ENCODE data around the gene KCNJ3.

The KCNJ3 gene

DNA sequence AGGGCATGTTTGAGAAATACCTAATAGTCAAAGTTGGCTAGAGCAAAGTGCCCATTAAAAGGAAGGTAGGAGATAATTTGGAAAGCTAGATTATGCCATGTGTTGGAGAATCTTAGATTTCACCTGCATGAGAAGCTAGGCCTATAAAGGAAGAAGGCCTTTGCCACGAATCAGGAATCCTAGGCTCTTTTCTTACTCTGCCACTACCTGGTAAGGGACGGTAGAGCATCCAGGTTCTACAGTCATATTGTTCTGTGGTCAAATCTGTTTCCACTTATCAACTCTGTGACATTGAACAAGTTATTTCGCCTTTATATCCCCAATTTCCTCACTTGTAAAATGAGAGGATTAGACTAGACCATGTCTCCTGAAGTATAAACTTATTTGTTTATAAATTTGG is 3.6 kb upstream of the KCNJ3 start:
- no peak for ATAC-seq
- TF ChIP-seq ISL1 (CRISPR knock-in tag; IDR thresholded peaks at IDR 0.05) (no peak), ZFP3 (CRISPR knock-in tag; IDR thresholded peaks at IDR 0.05) (no peak), ARNTL (CRISPR knock-in tag; IDR thresholded peaks at IDR 0.05; ENCODE audit: borderline replicate concordance, low read depth) (no peak)

DNA sequence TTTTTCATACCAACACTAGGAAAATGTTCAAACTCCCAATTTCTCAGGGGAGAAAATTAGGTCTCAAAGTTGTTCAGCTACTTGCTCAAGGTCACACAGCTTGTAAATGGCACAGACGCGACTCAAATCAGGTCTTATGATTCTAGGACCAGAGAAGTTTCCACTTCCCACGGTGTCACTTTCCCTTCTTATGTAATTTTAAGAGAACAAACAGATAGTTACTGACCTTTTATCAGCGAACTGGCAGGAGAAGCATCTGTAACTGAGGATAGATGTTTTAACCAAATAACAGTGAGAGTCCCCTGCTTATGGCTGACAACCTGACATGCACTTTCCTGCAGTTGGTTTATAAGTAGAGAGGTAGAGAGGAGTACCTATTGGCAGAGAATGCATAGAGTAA is 2.1 kb upstream of the KCNJ3 start:
- ATAC-seq: no peak

DNA sequence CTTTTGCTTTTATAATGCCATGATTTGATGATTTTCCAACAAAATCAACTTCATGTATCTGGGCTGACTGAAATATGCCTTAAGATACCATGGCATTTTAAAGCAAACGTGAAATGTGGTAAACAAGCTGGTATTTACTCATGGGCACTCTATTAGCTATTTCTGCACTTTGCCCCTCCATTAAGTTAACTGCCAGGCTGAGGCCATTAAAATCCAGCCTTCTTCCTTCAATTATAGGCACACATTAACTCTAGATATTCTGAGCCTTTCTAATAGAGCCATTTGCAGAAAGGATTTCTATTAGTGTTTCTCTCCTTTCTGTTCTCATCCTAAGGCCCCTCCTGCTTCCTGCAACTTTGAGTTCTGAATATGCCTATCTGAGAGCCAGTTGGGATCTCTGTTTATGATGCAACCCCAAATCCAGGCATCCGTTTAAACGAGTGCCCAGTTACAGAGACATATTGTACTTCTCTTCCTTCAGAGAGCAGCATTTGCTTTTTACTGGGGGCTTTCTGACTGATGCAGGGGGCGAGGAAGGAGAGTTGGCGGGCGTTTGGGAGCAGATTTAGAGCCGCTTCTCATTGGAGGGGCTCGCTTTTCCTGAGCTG is 1.6 kb upstream of the KCNJ3 start:
- no peak for TF ChIP-seq ISL1 (CRISPR knock-in tag; IDR thresholded peaks at IDR 0.05)
- TF ChIP-seq, protein P1, sequence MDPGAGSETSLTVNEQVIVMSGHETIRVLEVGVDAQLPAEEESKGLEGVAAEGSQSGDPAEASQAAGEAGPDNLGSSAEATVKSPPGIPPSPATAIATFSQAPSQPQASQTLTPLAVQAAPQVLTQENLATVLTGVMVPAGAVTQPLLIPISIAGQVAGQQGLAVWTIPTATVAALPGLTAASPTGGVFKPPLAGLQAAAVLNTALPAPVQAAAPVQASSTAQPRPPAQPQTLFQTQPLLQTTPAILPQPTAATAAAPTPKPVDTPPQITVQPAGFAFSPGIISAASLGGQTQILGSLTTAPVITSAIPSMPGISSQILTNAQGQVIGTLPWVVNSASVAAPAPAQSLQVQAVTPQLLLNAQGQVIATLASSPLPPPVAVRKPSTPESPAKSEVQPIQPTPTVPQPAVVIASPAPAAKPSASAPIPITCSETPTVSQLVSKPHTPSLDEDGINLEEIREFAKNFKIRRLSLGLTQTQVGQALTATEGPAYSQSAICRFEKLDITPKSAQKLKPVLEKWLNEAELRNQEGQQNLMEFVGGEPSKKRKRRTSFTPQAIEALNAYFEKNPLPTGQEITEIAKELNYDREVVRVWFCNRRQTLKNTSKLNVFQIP (CRISPR knock-in tag; IDR thresholded peaks at IDR 0.05; ENCODE audit: borderline replicate concordance, low read depth): no peak
- no peak for TF ChIP-seq ZC3H10 (CRISPR knock-in tag; IDR thresholded peaks at IDR 0.05)
- no peak for TF ChIP-seq ZNF565 (CRISPR knock-in tag; conservative IDR thresholded peaks at IDR 0.05; ENCODE audit: low read depth)
- no peak for TF ChIP-seq PPARA (CRISPR knock-in tag; IDR thresholded peaks at IDR 0.05; ENCODE audit: borderline replicate concordance)
- TF ChIP-seq BACH2 (CRISPR knock-in tag; IDR thresholded peaks at IDR 0.05; ENCODE audit: borderline replicate concordance): no peak
- TF ChIP-seq, protein P2, sequence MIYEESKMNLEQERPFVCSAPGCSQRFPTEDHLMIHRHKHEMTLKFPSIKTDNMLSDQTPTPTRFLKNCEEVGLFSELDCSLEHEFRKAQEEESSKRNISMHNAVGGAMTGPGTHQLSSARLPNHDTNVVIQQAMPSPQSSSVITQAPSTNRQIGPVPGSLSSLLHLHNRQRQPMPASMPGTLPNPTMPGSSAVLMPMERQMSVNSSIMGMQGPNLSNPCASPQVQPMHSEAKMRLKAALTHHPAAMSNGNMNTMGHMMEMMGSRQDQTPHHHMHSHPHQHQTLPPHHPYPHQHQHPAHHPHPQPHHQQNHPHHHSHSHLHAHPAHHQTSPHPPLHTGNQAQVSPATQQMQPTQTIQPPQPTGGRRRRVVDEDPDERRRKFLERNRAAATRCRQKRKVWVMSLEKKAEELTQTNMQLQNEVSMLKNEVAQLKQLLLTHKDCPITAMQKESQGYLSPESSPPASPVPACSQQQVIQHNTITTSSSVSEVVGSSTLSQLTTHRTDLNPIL (CRISPR knock-in tag; IDR thresholded peaks at IDR 0.05; ENCODE audit: low read depth): no peak
- no peak for TF ChIP-seq SNAI2 (CRISPR knock-in tag; IDR thresholded peaks at IDR 0.05)
- TF ChIP-seq ZFP3 (CRISPR knock-in tag; IDR thresholded peaks at IDR 0.05): no peak
- no peak for TF ChIP-seq RARB (CRISPR knock-in tag; IDR thresholded peaks at IDR 0.05)
- TF ChIP-seq ZFP30 (CRISPR knock-in tag; IDR thresholded peaks at IDR 0.05): no peak
- no peak for TF ChIP-seq GLIS3 (CRISPR knock-in tag; IDR thresholded peaks at IDR 0.05)
- TF ChIP-seq TOX (CRISPR knock-in tag; IDR thresholded peaks at IDR 0.05; ENCODE audit: borderline replicate concordance): no peak
- TF ChIP-seq, protein P3, sequence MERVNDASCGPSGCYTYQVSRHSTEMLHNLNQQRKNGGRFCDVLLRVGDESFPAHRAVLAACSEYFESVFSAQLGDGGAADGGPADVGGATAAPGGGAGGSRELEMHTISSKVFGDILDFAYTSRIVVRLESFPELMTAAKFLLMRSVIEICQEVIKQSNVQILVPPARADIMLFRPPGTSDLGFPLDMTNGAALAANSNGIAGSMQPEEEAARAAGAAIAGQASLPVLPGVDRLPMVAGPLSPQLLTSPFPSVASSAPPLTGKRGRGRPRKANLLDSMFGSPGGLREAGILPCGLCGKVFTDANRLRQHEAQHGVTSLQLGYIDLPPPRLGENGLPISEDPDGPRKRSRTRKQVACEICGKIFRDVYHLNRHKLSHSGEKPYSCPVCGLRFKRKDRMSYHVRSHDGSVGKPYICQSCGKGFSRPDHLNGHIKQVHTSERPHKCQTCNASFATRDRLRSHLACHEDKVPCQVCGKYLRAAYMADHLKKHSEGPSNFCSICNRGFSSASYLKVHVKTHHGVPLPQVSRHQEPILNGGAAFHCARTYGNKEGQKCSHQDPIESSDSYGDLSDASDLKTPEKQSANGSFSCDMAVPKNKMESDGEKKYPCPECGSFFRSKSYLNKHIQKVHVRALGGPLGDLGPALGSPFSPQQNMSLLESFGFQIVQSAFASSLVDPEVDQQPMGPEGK (CRISPR knock-in tag; IDR thresholded peaks at IDR 0.05; ENCODE audit: borderline replicate concordance): no peak
- TF ChIP-seq ZNF70 (CRISPR knock-in tag; IDR thresholded peaks at IDR 0.05): no peak
- no peak for TF ChIP-seq OSR1 (CRISPR knock-in tag; IDR thresholded peaks at IDR 0.05)
- TF ChIP-seq, protein P4, sequence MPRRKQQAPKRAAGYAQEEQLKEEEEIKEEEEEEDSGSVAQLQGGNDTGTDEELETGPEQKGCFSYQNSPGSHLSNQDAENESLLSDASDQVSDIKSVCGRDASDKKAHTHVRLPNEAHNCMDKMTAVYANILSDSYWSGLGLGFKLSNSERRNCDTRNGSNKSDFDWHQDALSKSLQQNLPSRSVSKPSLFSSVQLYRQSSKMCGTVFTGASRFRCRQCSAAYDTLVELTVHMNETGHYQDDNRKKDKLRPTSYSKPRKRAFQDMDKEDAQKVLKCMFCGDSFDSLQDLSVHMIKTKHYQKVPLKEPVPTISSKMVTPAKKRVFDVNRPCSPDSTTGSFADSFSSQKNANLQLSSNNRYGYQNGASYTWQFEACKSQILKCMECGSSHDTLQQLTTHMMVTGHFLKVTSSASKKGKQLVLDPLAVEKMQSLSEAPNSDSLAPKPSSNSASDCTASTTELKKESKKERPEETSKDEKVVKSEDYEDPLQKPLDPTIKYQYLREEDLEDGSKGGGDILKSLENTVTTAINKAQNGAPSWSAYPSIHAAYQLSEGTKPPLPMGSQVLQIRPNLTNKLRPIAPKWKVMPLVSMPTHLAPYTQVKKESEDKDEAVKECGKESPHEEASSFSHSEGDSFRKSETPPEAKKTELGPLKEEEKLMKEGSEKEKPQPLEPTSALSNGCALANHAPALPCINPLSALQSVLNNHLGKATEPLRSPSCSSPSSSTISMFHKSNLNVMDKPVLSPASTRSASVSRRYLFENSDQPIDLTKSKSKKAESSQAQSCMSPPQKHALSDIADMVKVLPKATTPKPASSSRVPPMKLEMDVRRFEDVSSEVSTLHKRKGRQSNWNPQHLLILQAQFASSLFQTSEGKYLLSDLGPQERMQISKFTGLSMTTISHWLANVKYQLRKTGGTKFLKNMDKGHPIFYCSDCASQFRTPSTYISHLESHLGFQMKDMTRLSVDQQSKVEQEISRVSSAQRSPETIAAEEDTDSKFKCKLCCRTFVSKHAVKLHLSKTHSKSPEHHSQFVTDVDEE (CRISPR knock-in tag; IDR thresholded peaks at IDR 0.05): no peak
- TF ChIP-seq ZNF8 (CRISPR knock-in tag; IDR thresholded peaks at IDR 0.05): no peak
- no peak for TF ChIP-seq TCF4 (CRISPR knock-in tag; IDR thresholded peaks at IDR 0.05; ENCODE audit: borderline replicate concordance)
- ATAC-seq: 0 out of 3 replicates have a peak, but pooled peaks have one; percentile 17

More for the DNA sequence above, 2.1 kb upstream of the KCNJ3 start:
- TF ChIP-seq TOX (CRISPR knock-in tag; IDR thresholded peaks at IDR 0.05; ENCODE audit: borderline replicate concordance): no peak

DNA sequence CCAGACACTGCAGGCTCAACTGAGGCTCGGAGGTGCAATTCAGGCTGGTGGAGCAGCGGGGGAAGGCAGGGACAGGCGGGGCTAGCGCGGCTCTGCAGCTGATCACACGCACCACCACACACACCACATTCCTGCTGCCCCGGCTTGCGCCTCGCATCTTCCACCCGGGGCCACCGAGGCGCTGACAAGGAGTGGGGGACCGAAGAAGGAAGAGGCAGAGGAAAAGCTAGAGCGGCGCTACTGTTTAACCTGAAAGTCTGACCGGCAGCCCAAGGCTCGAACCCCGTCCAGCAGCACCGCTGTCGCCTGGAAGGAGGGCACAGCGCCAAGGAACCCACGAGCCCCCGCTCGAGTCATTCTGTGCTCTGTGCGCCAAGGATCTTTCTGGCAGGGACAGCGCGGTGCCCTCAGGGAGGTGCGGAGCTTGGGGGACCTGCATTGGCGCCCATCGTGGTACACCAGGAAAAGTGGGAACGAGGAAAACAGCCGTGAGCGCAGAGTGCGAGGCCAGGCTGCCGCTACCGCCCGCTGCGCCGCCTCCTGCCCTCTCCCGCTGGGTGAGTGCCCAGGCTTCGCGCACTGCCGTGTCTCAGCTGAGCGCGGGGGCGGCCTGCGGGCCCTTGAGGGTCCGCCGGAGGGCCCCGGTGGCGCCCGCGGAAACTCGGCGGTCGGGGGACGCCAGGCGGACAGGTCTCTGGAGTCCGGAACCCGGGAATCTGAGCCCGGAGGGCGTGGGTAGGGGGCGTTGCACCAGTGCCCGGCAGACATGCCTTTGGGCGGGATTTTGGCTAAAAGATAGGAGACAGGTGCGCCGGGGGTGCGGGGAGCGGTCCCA is 860 bp upstream of the KCNJ3 start:
- TF ChIP-seq TCF4 (CRISPR knock-in tag; IDR thresholded peaks at IDR 0.05; ENCODE audit: borderline replicate concordance) (no peak), BACH2 (CRISPR knock-in tag; IDR thresholded peaks at IDR 0.05; ENCODE audit: borderline replicate concordance) (no peak), ISL1 (CRISPR knock-in tag; IDR thresholded peaks at IDR 0.05) (no peak), ARNTL (CRISPR knock-in tag; IDR thresholded peaks at IDR 0.05; ENCODE audit: borderline replicate concordance, low read depth) (no peak), CSDC2 (CRISPR knock-in tag; IDR thresholded peaks at IDR 0.05) (no peak)
- ATAC-seq: peak; percentile 80
